Measurements from ENCODE around the gene AKAP6. TPM values are rescaled to one million over a fixed set of nuclear protein-coding genes. Genes with fewer than 3 reads are reported as not detected.

Gene AKAP6
- total and polyA plus RNA-seq, 2 experiments from 2014 or later, result 0.38 to 0.42 TPM

DNA sequence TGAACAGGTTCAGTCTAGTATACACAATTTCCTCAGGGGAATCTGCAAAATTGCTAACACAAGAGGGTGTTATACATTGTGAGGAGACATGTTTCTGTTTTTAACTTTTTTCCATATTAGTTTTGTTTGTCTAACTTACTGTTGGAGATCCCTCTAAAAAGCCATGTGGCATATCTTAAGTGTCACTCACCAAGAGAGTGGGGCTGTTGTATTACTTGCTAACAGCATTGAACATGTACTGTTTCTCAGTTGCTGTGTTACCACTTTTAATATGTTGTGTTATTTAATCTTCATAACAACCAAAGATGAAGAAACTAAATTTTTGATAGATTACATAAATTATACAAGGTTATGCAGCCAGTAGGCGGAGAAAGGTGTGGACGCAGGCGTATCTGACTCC lies 455.3 kb downstream of the AKAP6 start:
- no peak for TF ChIP-seq EZH2 (IDR thresholded peaks at IDR 0.05; ENCODE audit: low read depth, unreplicated experiment)
- no peak for TF ChIP-seq ZNF331 (CRISPR knock-in tag; IDR thresholded peaks at IDR 0.05; ENCODE audit: low read depth)
- no peak for TF ChIP-seq NANOG (IDR thresholded peaks at IDR 0.05; ENCODE audit: borderline replicate concordance)
- no peak for TF ChIP-seq EZH2phosphoT487 (IDR thresholded peaks at IDR 0.05; ENCODE audit: unreplicated experiment)
- TF ChIP-seq STAT1 (IDR thresholded peaks at IDR 0.05; ENCODE audit: unreplicated experiment), result no peak
- TF ChIP-seq, protein P1, sequence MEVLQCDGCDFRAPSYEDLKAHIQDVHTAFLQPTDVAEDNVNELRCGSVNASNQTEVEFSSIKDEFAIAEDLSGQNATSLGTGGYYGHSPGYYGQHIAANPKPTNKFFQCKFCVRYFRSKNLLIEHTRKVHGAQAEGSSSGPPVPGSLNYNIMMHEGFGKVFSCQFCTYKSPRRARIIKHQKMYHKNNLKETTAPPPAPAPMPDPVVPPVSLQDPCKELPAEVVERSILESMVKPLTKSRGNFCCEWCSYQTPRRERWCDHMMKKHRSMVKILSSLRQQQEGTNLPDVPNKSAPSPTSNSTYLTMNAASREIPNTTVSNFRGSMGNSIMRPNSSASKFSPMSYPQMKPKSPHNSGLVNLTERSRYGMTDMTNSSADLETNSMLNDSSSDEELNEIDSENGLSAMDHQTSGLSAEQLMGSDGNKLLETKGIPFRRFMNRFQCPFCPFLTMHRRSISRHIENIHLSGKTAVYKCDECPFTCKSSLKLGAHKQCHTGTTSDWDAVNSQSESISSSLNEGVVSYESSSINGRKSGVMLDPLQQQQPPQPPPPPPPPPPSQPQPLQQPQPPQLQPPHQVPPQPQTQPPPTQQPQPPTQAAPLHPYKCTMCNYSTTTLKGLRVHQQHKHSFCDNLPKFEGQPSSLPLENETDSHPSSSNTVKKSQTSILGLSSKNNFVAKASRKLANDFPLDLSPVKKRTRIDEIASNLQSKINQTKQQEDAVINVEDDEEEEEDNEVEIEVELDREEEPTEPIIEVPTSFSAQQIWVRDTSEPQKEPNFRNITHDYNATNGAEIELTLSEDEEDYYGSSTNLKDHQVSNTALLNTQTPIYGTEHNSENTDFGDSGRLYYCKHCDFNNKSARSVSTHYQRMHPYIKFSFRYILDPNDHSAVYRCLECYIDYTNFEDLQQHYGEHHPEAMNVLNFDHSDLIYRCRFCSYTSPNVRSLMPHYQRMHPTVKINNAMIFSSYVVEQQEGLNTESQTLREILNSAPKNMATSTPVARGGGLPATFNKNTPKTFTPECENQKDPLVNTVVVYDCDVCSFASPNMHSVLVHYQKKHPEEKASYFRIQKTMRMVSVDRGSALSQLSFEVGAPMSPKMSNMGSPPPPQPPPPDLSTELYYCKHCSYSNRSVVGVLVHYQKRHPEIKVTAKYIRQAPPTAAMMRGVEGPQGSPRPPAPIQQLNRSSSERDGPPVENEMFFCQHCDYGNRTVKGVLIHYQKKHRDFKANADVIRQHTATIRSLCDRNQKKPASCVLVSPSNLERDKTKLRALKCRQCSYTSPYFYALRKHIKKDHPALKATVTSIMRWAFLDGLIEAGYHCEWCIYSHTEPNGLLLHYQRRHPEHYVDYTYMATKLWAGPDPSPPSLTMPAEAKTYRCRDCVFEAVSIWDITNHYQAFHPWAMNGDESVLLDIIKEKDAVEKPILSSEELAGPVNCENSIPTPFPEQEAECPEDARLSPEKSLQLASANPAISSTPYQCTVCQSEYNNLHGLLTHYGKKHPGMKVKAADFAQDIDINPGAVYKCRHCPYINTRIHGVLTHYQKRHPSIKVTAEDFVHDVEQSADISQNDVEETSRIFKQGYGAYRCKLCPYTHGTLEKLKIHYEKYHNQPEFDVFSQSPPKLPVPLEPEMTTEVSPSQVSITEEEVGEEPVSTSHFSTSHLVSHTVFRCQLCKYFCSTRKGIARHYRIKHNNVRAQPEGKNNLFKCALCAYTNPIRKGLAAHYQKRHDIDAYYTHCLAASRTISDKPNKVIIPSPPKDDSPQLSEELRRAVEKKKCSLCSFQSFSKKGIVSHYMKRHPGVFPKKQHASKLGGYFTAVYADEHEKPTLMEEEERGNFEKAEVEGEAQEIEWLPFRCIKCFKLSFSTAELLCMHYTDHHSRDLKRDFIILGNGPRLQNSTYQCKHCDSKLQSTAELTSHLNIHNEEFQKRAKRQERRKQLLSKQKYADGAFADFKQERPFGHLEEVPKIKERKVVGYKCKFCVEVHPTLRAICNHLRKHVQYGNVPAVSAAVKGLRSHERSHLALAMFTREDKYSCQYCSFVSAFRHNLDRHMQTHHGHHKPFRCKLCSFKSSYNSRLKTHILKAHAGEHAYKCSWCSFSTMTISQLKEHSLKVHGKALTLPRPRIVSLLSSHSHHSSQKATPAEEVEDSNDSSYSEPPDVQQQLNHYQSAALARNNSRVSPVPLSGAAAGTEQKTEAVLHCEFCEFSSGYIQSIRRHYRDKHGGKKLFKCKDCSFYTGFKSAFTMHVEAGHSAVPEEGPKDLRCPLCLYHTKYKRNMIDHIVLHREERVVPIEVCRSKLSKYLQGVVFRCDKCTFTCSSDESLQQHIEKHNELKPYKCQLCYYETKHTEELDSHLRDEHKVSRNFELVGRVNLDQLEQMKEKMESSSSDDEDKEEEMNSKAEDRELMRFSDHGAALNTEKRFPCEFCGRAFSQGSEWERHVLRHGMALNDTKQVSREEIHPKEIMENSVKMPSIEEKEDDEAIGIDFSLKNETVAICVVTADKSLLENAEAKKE (CRISPR knock-in tag; IDR thresholded peaks at IDR 0.05), result no peak
- no peak for TF ChIP-seq CREB1 (CRISPR knock-in tag; IDR thresholded peaks at IDR 0.05; ENCODE audit: low read depth)
- TF ChIP-seq ZNF114 (CRISPR knock-in tag; IDR thresholded peaks at IDR 0.05), result no peak
- TF ChIP-seq POLR2AphosphoS5 (IDR thresholded peaks at IDR 0.05; ENCODE audit: low read depth), result no peak
- TF ChIP-seq, protein P2, sequence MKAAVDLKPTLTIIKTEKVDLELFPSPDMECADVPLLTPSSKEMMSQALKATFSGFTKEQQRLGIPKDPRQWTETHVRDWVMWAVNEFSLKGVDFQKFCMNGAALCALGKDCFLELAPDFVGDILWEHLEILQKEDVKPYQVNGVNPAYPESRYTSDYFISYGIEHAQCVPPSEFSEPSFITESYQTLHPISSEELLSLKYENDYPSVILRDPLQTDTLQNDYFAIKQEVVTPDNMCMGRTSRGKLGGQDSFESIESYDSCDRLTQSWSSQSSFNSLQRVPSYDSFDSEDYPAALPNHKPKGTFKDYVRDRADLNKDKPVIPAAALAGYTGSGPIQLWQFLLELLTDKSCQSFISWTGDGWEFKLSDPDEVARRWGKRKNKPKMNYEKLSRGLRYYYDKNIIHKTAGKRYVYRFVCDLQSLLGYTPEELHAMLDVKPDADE (IDR thresholded peaks at IDR 0.05), result no peak
- TF ChIP-seq, protein P3, sequence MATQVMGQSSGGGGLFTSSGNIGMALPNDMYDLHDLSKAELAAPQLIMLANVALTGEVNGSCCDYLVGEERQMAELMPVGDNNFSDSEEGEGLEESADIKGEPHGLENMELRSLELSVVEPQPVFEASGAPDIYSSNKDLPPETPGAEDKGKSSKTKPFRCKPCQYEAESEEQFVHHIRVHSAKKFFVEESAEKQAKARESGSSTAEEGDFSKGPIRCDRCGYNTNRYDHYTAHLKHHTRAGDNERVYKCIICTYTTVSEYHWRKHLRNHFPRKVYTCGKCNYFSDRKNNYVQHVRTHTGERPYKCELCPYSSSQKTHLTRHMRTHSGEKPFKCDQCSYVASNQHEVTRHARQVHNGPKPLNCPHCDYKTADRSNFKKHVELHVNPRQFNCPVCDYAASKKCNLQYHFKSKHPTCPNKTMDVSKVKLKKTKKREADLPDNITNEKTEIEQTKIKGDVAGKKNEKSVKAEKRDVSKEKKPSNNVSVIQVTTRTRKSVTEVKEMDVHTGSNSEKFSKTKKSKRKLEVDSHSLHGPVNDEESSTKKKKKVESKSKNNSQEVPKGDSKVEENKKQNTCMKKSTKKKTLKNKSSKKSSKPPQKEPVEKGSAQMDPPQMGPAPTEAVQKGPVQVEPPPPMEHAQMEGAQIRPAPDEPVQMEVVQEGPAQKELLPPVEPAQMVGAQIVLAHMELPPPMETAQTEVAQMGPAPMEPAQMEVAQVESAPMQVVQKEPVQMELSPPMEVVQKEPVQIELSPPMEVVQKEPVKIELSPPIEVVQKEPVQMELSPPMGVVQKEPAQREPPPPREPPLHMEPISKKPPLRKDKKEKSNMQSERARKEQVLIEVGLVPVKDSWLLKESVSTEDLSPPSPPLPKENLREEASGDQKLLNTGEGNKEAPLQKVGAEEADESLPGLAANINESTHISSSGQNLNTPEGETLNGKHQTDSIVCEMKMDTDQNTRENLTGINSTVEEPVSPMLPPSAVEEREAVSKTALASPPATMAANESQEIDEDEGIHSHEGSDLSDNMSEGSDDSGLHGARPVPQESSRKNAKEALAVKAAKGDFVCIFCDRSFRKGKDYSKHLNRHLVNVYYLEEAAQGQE (IDR thresholded peaks at IDR 0.05; ENCODE audit: unreplicated experiment), result no peak
- TF ChIP-seq, protein P4, sequence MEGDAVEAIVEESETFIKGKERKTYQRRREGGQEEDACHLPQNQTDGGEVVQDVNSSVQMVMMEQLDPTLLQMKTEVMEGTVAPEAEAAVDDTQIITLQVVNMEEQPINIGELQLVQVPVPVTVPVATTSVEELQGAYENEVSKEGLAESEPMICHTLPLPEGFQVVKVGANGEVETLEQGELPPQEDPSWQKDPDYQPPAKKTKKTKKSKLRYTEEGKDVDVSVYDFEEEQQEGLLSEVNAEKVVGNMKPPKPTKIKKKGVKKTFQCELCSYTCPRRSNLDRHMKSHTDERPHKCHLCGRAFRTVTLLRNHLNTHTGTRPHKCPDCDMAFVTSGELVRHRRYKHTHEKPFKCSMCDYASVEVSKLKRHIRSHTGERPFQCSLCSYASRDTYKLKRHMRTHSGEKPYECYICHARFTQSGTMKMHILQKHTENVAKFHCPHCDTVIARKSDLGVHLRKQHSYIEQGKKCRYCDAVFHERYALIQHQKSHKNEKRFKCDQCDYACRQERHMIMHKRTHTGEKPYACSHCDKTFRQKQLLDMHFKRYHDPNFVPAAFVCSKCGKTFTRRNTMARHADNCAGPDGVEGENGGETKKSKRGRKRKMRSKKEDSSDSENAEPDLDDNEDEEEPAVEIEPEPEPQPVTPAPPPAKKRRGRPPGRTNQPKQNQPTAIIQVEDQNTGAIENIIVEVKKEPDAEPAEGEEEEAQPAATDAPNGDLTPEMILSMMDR (conservative IDR thresholded peaks at IDR 0.05; ENCODE audit: low read depth in 2 of 2), result no peak
- no peak for TF ChIP-seq JUNB (IDR thresholded peaks at IDR 0.05; ENCODE audit: unreplicated experiment)

More for the DNA sequence above, 455.3 kb downstream of the AKAP6 start:
- H4K20me1 ChIP-seq (replicated peaks; ENCODE audit: insufficient read depth), result no peaks in the 10 kb centered on the region
- H3K27me3 ChIP-seq (ENCODE audit: insufficient read depth), result no peaks in the 10 kb centered on the region
- H3K27ac ChIP-seq (ENCODE audit: low read depth), result no peak overlapping the region
- no peaks in the 10 kb centered on the region for H3F3A ChIP-seq (replicated peaks; ENCODE audit: low read depth)
- no peak overlapping the region for H3K27ac Mint-ChIP-seq
- no peaks in the 10 kb centered on the region for H3K36me3 Mint-ChIP-seq (ENCODE audit: low read depth)
- H3K4me1 ChIP-seq (ENCODE audit: insufficient read depth), result no peaks in the 10 kb centered on the region
- no peaks in the 10 kb centered on the region for H3K36me3 ChIP-seq (ENCODE audit: insufficient read depth)
- H3K4me3 Mint-ChIP-seq, result no peak overlapping the region
- no peak overlapping the region for H2AFZ ChIP-seq
- H3K79me2 ChIP-seq (replicated peaks; ENCODE audit: insufficient read depth), result no peaks in the 10 kb centered on the region
- no peaks in the 10 kb centered on the region; the same call in 1 of the 2 replicates for H3K9me2 ChIP-seq (ENCODE audit: insufficient read depth)
- H3K4me1 Mint-ChIP-seq, result no peaks in the 10 kb centered on the region
- ATAC-seq (no peak), DNase-seq (ENCODE audit: low spot score) (no peak)
- H3K4me3 ChIP-seq, result no peak overlapping the region
- H3K9me3 Mint-ChIP-seq, result peaks cover 3% of the 10 kb centered on the region; the same call in 1 of the 3 replicates
- no peak overlapping the region for H3K4me2 ChIP-seq
- H3K27me3 Mint-ChIP-seq (ENCODE audit: insufficient read depth, low read depth, poor library complexity), result no peaks in the 10 kb centered on the region

All from GM23338 (cell line).